GM23338 (cell line): ENCODE results near the gene LENEP. TPM values are rescaled to one million over a fixed set of nuclear protein-coding genes. Genes with fewer than 3 reads are reported as not detected.

Source experiments
- ATAC-seq: fragments of 200-7000 bp; cut with Tn5 transposase; 3 replicates; pipeline ENCODE4 v1.9.1; 2020
- DNase-seq: peaks from one replicate; pipeline ENCODE4 v3.0.0-alpha.2; 2015; ENCODE audit warnings: low spot score
- H2AFZ ChIP-seq: fragments of 200-600 bp; sonication (generic); 2 replicates; pipeline ENCODE4 v1.8.0; 2016; ENCODE audit warnings: antibody characterized with exemption, mild to moderate bottlenecking, moderate library complexity
- H3F3A ChIP-seq: fragments of 200-600 bp; sonication (generic); replicated peaks from 2 replicates; pipeline ENCODE4 v1.8.0; 2017; ENCODE audit warnings: antibody characterized with exemption, mixed run types, low read depth
- H3K27ac ChIP-seq: fragments of 200-600 bp; sonication (generic); 2 replicates; pipeline ENCODE4 v1.6.1; 2016; ENCODE audit warnings: low read depth
- H3K27me3 ChIP-seq: fragments of 200-600 bp; sonication (generic); 2 replicates; pipeline ENCODE4 v1.8.0; 2016; ENCODE audit warnings: mild to moderate bottlenecking, mixed run types, moderate library complexity; ENCODE audit not compliant: insufficient read depth
- H3K36me3 ChIP-seq: fragments of 200-600 bp; sonication (generic); 2 replicates; pipeline ENCODE4 v1.8.0; 2016; ENCODE audit warnings: mild to moderate bottlenecking; ENCODE audit not compliant: insufficient read depth
- H3K4me1 ChIP-seq: fragments of 200-600 bp; sonication (generic); 2 replicates; pipeline ENCODE4 v1.8.0; 2016; ENCODE audit warnings: mild to moderate bottlenecking, moderate library complexity; ENCODE audit not compliant: insufficient read depth
- H3K4me2 ChIP-seq: fragments of 200-600 bp; sonication (generic); 2 replicates; pipeline ENCODE4 v1.7.1; 2017; ENCODE audit warnings: mixed run types
- H3K4me3 ChIP-seq: fragments of 200-600 bp; sonication (generic); 2 replicates; pipeline ENCODE4 v1.6.1; 2016; ENCODE audit warnings: mixed run types
- H3K79me2 ChIP-seq: fragments of 200-600 bp; sonication (generic); replicated peaks from 2 replicates; pipeline ENCODE4 v1.8.0; 2017; ENCODE audit warnings: mild to moderate bottlenecking; ENCODE audit not compliant: insufficient read depth
- H3K9me2 ChIP-seq: fragments of 200-600 bp; sonication (generic); 2 replicates; pipeline ENCODE4 v1.8.0; 2017; ENCODE audit not compliant: insufficient read depth
- H4K20me1 ChIP-seq: fragments of 200-600 bp; sonication (generic); replicated peaks from 2 replicates; pipeline ENCODE4 v1.8.0; 2017; ENCODE audit warnings: mild to moderate bottlenecking; ENCODE audit not compliant: insufficient read depth
- H3K27ac Mint-ChIP-seq: 2 replicates; pipeline ENCODE4 v1.8.0; 2020; ENCODE audit warnings: inconsistent platforms, mild to moderate bottlenecking, moderate library complexity, mixed read lengths
- H3K27me3 Mint-ChIP-seq: 3 replicates; pipeline ENCODE4 v1.8.0; 2022; ENCODE audit warnings: low read depth, mild to moderate bottlenecking, moderate library complexity, mixed read lengths, inconsistent platforms; ENCODE audit not compliant: insufficient read depth, poor library complexity
- H3K36me3 Mint-ChIP-seq: 3 replicates; pipeline ENCODE4 v1.8.0; 2021; ENCODE audit warnings: low read depth, mild to moderate bottlenecking, inconsistent platforms, moderate library complexity, mixed read lengths
- H3K4me1 Mint-ChIP-seq: 3 replicates; pipeline ENCODE4 v1.8.0; 2020; ENCODE audit warnings: mild to moderate bottlenecking, inconsistent platforms, mixed read lengths
- H3K4me3 Mint-ChIP-seq: 3 replicates; pipeline ENCODE4 v1.8.0; 2021; ENCODE audit warnings: moderate library complexity, mild to moderate bottlenecking, inconsistent platforms, mixed read lengths
- H3K9me3 Mint-ChIP-seq: 3 replicates; pipeline ENCODE4 v1.8.0; 2020; ENCODE audit warnings: moderate library complexity, mild to moderate bottlenecking, inconsistent platforms, mixed read lengths
- CREB1 ChIP-seq: fragments of 250-450 bp; sonication (Bioruptor Pico); IDR thresholded peaks from 2 replicates; pipeline ENCODE4 v1.5.0; 2020; ENCODE audit warnings: low read depth, mild to moderate bottlenecking, moderate library complexity
- EZH2 ChIP-seq: fragments of 200-600 bp; sonication (generic); IDR thresholded peaks from one replicate; pipeline ENCODE4 v1.8.0; 2017; ENCODE audit warnings: antibody characterized with exemption, mild to moderate bottlenecking, low read depth; ENCODE audit not compliant: unreplicated experiment
- EZH2phosphoT487 ChIP-seq: fragments of 200-600 bp; sonication (generic); IDR thresholded peaks from one replicate; pipeline ENCODE4 v1.8.1; 2018; ENCODE audit warnings: antibody characterized with exemption; ENCODE audit not compliant: unreplicated experiment
- JUNB ChIP-seq: IDR thresholded peaks from one replicate; pipeline ENCODE4 v1.6.1; 2016; ENCODE audit warnings: antibody characterized with exemption; ENCODE audit not compliant: unreplicated experiment
- NANOG ChIP-seq: IDR thresholded peaks from 2 replicates; pipeline ENCODE4 v1.6.1; 2016; ENCODE audit warnings: antibody characterized with exemption, borderline replicate concordance
- POLR2AphosphoS5 ChIP-seq: IDR thresholded peaks from 2 replicates; pipeline ENCODE4 v1.6.1; 2016; ENCODE audit warnings: antibody characterized with exemption, low read depth
- ZNF114 ChIP-seq: fragments of 250-450 bp; sonication (Bioruptor Pico); IDR thresholded peaks from 2 replicates; pipeline ENCODE4 v1.5.0; 2020; ENCODE audit warnings: mild to moderate bottlenecking, moderate library complexity
- ZNF331 ChIP-seq: fragments of 250-450 bp; sonication (Bioruptor Pico); IDR thresholded peaks from 2 replicates; pipeline ENCODE4 v1.5.0; 2020; ENCODE audit warnings: low read depth, mild to moderate bottlenecking, moderate library complexity
- polyA plus RNA-seq: library from polyadenylated mRNA; unstranded; fragments of >200 nt; fragmentation: Nextera tagmentation; extraction: Ambion mirVana; gene quantifications from 2 replicates; pipeline ENCODE4 v1.2.1, GENCODE V29; 2016
- total RNA-seq: library from RNA; depleted of rRNA; stranded (reverse); fragments of >200 nt; shearing (Covaris generic); gene quantifications from 2 replicates; pipeline ENCODE4 v1.2.3, GENCODE V29; 2014
- TF ChIP-seq, protein P1 (sequence below): fragments of 250-450 bp; sonication (Bioruptor Pico); IDR thresholded peaks from 2 replicates; pipeline ENCODE4 v1.5.0; 2020; ENCODE audit warnings: mild to moderate bottlenecking, moderate library complexity
- TF ChIP-seq, protein P2 (sequence below): IDR thresholded peaks from one replicate; pipeline ENCODE4 v1.6.1; 2018; ENCODE audit warnings: antibody characterized with exemption; ENCODE audit not compliant: unreplicated experiment

Gene LENEP
- total and polyA plus RNA-seq, 2 experiments from 2014 or later, result 1.6 TPM; not detected in 1

DNA sequence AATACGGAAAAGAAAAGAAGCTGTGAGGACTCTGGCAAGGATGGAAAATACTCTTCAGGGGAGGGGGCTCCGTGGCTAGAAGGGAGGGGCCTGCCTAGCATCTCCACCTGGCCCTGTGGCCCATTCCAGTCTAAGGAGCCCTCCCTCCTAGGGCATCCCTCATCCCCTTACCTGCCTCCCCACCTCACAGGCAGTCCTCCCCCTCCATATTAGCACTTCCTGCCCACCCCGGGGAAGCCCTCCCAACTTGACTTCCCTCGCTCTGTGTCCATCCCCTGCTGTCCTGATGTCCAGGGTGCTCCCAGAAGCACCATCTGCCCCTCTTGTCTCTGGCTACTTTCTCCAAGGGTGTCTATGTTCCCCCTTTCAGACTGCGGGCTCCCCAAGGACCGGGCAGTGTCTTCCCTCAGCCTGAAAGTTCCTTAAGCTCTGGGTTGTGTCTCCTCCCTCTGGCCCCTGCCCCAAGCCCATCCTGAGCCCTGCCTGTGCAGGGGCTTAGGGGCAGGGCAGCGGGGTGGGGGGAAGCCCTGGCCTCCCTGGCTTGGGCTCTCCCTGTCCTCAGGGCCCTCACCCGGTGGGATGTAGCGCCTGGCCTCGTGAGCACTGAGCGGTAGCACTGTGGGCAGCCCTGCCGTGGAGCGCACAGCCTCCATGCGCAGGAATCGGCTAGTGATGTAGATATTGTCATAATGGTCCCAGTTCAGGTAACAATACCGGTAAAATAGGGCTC, 36.3 kb downstream of the LENEP start:
- Histone ChIP-seq H3K27ac (no peak overlapping the region), H3K4me1 (no peaks in the 10 kb centered on the region; the same call in 1 of the 2 replicates), H3F3A (no peaks in the 10 kb centered on the region), H3K79me2 (no peaks in the 10 kb centered on the region), H3K9me2 (no peaks in the 10 kb centered on the region), H3K4me3 (no peak overlapping the region), H3K4me2 (no peak overlapping the region), H3K36me3 (no peaks in the 10 kb centered on the region), H3K27me3 (no peaks in the 10 kb centered on the region), H4K20me1 (no peaks in the 10 kb centered on the region), H2AFZ (no peak overlapping the region)
- Mint-ChIP-seq H3K27ac (no peak overlapping the region), H3K4me3 (no peak overlapping the region), H3K9me3 (no peaks in the 10 kb centered on the region), H3K27me3 (peaks cover 20% of the 10 kb centered on the region), H3K4me1 (peaks cover 5% of the 10 kb centered on the region), H3K36me3 (no peaks in the 10 kb centered on the region)
- TF ChIP-seq CREB1 (CRISPR knock-in tag) (no peak), JUNB (no peak), ZNF114 (CRISPR knock-in tag) (no peak), EZH2phosphoT487 (no peak), ZNF331 (no peak), NANOG (no peak), EZH2 (no peak), POLR2AphosphoS5 (no peak)
- TF ChIP-seq, protein P1, sequence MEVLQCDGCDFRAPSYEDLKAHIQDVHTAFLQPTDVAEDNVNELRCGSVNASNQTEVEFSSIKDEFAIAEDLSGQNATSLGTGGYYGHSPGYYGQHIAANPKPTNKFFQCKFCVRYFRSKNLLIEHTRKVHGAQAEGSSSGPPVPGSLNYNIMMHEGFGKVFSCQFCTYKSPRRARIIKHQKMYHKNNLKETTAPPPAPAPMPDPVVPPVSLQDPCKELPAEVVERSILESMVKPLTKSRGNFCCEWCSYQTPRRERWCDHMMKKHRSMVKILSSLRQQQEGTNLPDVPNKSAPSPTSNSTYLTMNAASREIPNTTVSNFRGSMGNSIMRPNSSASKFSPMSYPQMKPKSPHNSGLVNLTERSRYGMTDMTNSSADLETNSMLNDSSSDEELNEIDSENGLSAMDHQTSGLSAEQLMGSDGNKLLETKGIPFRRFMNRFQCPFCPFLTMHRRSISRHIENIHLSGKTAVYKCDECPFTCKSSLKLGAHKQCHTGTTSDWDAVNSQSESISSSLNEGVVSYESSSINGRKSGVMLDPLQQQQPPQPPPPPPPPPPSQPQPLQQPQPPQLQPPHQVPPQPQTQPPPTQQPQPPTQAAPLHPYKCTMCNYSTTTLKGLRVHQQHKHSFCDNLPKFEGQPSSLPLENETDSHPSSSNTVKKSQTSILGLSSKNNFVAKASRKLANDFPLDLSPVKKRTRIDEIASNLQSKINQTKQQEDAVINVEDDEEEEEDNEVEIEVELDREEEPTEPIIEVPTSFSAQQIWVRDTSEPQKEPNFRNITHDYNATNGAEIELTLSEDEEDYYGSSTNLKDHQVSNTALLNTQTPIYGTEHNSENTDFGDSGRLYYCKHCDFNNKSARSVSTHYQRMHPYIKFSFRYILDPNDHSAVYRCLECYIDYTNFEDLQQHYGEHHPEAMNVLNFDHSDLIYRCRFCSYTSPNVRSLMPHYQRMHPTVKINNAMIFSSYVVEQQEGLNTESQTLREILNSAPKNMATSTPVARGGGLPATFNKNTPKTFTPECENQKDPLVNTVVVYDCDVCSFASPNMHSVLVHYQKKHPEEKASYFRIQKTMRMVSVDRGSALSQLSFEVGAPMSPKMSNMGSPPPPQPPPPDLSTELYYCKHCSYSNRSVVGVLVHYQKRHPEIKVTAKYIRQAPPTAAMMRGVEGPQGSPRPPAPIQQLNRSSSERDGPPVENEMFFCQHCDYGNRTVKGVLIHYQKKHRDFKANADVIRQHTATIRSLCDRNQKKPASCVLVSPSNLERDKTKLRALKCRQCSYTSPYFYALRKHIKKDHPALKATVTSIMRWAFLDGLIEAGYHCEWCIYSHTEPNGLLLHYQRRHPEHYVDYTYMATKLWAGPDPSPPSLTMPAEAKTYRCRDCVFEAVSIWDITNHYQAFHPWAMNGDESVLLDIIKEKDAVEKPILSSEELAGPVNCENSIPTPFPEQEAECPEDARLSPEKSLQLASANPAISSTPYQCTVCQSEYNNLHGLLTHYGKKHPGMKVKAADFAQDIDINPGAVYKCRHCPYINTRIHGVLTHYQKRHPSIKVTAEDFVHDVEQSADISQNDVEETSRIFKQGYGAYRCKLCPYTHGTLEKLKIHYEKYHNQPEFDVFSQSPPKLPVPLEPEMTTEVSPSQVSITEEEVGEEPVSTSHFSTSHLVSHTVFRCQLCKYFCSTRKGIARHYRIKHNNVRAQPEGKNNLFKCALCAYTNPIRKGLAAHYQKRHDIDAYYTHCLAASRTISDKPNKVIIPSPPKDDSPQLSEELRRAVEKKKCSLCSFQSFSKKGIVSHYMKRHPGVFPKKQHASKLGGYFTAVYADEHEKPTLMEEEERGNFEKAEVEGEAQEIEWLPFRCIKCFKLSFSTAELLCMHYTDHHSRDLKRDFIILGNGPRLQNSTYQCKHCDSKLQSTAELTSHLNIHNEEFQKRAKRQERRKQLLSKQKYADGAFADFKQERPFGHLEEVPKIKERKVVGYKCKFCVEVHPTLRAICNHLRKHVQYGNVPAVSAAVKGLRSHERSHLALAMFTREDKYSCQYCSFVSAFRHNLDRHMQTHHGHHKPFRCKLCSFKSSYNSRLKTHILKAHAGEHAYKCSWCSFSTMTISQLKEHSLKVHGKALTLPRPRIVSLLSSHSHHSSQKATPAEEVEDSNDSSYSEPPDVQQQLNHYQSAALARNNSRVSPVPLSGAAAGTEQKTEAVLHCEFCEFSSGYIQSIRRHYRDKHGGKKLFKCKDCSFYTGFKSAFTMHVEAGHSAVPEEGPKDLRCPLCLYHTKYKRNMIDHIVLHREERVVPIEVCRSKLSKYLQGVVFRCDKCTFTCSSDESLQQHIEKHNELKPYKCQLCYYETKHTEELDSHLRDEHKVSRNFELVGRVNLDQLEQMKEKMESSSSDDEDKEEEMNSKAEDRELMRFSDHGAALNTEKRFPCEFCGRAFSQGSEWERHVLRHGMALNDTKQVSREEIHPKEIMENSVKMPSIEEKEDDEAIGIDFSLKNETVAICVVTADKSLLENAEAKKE (CRISPR knock-in tag), result no peak
- TF ChIP-seq, protein P2, sequence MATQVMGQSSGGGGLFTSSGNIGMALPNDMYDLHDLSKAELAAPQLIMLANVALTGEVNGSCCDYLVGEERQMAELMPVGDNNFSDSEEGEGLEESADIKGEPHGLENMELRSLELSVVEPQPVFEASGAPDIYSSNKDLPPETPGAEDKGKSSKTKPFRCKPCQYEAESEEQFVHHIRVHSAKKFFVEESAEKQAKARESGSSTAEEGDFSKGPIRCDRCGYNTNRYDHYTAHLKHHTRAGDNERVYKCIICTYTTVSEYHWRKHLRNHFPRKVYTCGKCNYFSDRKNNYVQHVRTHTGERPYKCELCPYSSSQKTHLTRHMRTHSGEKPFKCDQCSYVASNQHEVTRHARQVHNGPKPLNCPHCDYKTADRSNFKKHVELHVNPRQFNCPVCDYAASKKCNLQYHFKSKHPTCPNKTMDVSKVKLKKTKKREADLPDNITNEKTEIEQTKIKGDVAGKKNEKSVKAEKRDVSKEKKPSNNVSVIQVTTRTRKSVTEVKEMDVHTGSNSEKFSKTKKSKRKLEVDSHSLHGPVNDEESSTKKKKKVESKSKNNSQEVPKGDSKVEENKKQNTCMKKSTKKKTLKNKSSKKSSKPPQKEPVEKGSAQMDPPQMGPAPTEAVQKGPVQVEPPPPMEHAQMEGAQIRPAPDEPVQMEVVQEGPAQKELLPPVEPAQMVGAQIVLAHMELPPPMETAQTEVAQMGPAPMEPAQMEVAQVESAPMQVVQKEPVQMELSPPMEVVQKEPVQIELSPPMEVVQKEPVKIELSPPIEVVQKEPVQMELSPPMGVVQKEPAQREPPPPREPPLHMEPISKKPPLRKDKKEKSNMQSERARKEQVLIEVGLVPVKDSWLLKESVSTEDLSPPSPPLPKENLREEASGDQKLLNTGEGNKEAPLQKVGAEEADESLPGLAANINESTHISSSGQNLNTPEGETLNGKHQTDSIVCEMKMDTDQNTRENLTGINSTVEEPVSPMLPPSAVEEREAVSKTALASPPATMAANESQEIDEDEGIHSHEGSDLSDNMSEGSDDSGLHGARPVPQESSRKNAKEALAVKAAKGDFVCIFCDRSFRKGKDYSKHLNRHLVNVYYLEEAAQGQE, result no peak
- DNase-seq, result no peak
- ATAC-seq, result no peak
